ENCODE data around the gene PALLD.

PALLD gene

DNA sequence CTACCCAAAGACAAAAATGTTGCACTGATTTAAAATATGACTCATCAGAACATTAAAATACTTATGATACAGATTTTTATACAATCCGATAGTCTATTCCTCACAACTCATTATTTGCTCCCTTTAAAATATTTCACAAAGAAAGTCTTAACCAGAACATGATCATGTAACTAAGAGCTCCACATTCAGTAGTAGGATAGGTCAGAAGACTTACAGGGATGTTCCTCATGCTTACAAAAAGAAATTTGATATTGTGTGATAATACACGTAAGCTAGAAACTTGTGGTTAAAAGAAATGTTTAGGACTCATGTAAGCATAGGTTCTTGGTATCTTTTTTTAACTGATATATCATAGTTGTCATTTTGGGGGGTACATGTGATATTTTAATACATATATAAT is 235.9 kb downstream of the PALLD start:
- DNase-seq (ENCODE audit: low read depth in 2 of 2): no peak

DNA sequence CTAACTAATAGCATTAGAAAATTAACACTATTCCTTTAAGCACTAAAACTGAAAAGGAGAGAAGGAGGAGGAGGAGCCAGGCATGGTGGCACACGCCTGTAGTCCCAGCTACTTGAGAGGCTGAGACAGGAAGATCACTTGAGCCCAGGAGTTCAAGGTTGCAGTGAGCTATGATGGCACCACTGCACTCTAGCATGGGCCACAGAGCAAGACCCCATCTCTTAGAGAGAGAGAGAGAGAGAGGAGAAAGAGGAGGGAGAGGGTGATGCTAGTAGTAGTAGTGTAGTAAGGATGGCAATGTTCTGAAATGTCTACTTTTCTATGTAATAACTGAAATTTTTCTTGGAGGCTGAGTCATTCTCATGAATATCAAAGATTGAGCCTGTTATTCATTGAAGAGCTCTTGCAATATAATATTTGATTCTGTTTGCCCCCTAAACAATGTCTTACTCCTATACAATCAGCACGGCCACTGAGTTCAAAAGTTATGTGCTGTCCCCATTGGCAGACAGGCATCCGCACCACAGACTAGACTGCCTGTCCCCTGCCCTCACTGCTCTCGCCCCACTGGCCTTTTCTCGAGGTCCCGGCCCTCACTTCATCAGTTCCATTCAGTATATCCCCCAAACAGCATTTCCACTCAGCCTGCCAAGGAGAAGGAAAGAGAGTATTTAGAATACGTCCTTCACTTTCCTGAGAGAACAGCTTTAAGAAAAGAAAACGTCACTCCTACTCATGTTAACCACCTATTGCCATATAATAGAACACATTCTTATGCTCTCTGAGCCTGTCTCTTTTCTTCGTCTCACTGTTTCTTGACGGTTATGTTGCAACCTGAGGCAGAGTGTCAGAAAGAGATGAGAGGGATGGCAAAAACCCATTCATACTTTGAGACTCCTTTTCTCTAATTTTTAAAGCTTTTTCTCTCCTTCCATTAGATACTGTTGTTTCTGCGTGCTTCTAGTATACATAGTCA is 238.1 kb downstream of the PALLD start:
- DNase-seq (ENCODE audit: low read depth in 2 of 2): no peak

DNA sequence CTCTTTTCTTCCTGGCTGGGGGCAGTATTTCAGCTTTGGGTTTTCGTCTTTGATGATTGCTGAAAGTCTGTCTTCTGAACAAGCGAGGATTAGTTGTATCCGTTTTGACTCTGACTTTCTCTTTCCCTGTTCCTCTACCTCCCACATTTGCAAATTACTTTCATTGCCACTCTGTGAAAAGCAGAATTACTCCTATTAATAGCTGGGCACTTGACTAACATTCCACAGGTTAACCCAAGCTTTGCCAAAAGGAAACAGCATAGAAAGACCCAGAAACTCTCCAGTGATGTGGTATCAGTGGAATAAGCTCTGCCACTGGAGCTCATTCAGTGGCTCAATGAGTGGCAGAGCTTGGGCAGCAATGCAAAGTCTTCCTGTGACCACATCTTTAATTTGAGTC is 238.9 kb downstream of the PALLD start:
- no peak for DNase-seq (ENCODE audit: low read depth in 2 of 2)

DNA sequence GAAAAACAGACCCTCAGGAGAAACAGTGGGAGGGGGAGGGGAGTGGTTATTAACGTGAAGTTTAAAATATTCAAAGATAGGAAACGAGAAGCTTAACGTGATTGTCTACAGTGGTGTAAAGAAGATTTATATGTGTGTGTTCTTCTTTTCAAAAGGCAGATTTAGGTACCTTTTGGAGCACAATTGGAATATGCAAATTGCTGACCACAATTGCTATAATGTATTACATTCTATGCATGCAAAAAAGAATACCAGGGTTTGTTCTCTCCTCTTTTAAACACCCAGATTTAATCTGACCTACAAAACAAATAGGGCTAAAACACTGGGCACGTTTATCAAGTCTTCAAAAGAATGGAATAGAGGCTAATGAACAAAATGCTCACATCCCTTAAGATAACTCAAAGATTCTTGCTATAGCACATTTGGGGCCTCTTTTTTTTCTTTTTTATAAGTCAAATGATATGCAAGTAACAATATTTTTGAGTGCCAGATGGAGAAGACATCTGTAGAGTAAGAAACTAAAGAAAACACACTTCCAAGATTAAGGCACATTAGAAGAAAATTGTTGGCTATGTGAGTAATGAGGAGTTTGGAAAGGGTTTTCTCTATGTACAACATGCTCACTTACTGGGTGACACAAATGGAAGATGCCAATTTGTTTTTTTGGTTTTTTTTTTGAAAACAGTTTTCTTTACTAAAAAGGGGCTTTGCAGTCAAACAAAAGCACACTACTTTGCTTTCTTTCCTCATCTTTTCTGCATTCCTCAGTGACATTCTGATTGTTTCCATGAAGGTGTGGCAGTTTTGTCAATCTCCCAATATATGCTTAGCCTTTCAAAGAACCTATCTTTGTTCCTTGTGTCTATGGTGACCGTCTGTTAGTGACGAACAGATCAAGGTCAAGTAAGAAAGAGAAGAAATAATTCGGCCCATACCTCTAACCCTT is 240.3 kb downstream of the PALLD start:
- no peak for DNase-seq (ENCODE audit: low read depth in 2 of 2)

DNA sequence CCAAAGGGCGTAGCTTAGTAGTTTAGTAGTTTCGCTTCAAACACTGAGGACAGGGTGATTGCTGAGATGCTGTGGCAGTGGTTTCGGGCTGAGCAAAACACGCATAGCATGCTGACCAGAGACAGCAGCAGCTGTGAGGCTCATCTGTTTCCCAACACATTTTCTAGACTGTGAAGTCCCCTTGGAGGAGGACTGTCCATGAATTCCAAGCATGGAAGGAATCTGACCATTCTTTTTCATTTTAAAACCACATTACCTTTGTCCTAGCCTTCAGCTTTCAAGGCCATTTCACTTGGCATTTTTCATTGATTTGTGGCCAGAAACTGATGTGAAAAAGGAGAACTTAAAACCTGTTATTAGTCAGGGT is 240.9 kb downstream of the PALLD start:
- no peak for DNase-seq (ENCODE audit: low read depth in 2 of 2)

DNA sequence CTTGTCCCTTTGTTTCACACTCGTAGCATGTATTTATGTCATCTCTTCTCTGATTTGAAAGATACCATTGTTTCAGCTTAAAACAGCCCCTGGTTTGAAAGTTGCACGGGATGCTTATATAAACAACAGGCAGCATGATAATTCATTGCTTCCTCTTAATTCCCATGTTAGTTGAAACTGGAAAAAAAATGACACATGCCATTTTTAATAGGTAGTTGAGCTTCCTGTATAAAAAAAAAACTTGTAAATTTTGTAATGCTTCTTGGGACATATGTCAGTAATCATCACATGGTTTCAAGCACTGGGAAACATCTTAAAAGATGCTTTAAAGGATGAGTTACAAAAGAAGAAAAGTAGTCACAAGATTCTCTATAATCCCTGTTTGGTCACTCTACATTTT is 243.0 kb downstream of the PALLD start:
- DNase-seq (ENCODE audit: low read depth in 2 of 2): no peak

DNA sequence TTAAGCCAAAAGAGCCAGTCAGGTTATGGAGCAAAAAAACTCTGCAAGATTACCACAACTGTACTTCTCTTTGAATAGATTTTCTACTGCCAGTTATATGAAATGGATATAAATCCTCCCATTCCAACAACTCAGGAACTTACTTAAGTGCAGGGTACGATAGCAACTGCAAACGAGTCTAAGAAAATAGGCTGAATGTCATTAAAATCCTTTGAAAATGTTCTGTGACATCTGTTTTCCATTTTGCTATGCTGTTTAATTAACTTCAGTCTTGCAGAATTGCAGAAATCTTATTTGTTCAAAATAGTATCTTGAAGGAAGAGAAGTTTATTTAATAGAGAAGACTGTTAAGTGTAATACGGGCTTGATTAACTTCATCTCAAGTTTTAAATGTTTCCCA is 243.8 kb downstream of the PALLD start:
- DNase-seq (ENCODE audit: low read depth in 2 of 2): no peak

DNA sequence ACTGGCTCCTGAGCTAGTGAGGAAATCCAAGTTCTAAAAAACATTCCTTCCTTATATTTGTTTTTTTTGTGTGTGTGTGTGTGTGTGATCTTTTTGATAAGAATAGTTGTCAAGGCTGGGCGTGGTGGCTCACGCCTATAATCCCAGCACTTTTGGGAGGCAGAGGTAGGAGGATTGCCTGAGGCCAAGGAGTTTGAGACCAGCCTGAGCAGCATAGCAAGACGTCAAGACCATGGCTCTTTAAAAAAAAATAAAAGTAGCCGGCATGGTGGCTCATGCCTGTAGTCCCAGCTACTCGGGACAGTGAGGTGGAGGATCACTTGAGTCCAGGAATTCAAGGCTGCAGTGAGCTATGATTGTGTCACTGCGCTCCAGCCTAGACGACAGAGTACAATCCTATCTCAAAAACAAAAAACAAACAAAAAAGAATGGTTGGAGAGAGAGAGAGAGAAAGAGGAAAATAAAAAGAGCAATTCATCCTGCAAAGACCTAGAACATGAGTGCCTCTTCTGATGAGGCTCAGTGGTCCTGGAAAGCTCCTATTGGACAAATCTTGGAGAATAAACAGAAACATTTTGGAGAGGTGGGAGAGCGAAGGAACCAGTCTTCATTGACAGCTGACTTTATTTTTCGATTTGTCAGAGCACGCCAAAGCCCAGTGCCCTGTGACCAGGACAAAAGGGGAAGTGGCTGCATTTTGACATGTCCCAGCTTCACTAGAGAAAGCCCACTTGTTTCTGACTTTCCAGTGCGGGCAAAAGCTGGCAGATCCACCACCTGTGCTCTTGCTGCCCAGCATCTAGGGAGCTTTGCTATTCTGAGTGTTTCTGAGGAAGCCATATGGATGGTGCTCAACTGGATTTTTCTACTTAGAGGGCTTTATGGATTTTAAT is 244.7 kb downstream of the PALLD start:
- DNase-seq (ENCODE audit: low read depth in 2 of 2): no peak

DNA sequence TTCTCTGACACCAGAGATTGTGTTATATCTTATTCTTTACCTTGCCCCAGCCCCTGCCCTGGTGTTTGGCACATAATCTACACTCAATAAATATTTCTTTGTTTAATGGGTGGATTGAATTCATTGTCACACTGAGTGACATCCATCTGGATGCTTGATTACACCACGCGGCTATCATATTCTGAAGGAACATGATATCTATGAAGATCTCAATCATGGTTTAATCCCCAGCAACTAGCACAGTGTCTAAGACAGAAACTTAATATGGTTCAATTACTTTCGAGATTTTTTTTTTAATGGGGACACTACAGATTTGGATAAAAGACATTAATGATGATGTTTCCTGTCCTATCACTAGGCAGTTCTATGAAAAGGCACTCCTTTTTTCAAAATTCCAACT is 246.3 kb downstream of the PALLD start:
- DNase-seq (ENCODE audit: low read depth in 2 of 2): no peak

DNA sequence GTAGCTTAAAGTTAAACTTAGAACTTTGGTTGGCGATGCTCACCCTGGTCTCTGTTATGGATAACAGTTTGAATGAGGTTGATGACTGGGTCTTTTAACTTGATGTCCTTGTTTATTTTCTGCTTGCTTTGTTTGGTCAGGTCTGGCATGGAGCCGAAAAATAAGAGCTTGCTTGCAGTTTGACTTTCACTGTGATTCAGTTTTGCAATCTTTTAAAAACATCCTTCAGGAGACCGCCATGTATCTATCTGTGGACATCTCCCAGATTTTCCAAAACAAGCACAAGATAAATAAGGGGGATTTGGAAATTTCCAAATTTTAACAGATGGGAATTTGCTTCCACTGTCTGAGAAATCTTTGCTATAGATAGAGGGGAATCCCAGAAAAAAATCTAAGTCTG is 246.7 kb downstream of the PALLD start:
- no peak for DNase-seq (ENCODE audit: low read depth in 2 of 2)

DNA sequence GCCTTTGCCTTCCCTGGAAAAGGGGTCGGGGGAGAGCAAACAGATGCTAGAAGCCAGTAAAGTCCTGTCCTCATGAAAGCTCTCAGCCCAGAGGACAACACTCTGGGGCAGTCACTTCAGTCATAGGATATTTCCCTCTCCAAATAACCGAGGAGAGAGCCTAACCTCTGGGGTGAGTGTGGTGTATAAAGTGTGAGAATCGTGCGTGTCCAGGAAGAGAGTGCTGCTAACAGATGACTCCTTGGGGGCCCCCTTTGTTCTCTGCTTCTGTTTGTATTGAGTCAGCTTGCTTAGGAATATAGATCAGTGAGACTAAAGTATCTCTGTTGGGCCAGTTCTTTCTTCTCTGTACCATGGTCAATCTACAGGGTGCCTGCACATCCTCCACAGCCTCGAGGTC is 247.2 kb downstream of the PALLD start:
- no peak for DNase-seq (ENCODE audit: low read depth in 2 of 2)

DNA sequence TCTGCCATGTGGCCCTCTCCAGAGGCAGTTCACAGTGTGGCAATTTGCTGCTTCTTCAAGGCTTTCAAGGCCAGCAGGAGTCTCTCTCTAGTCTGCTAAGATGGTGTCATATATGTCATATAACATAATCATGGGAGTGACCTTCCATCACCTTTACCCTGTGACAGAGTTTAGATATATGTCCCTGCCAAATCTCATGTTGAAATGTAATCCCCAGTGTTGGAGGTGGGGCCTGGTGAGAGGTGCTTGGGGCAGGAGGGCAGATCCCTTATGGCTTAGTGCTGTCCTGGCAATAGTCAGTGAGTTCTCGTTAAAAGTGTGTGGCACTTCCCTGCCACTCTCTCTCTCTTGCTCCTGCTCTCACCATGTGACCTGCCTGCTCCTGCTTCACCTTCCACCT is 252.0 kb downstream of the PALLD start:
- no peak for DNase-seq (ENCODE audit: low read depth in 2 of 2)

DNA sequence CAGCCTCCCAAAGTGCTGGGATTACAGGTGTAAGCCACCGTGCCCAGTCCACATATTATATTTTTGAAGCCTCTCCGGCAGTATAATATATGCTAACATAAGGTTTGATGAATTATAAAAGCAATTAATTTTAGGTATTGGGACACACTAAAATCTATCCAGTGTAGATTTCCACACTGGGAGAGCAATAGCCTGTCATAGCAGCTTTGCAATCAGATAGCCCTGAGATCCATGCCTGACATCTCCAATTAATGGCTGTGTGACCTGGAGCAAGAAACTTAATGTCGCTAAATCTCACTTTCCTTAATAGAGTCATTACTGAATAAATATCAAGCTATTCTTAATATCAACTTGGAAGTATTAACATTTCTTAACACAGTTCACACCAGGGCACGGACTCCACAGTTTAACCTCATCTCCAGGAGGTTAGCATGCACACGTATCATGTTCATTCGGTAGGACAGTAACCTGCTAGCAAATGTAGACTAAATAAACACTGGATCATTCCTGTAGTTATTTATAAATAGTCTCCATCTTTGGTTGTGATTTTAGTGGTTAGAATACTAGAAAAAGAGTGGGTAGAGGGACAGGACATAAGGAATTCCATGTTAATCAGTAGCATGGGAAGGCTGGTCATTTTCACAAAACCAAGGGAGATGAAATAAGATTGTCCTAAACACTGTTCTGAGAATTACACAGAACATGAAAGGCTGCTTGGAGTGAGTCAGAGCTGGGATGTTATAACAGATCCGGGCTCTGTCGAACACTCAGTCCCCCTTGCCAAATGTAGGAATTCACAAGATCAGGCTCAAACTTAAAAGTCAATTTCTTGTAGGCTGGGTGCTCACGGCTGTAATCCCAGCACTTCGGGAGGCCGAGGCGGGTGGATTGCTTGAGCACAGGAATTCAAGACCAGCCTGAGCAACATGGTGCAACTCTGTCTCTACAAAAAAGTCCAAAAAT is 254.7 kb downstream of the PALLD start:
- DNase-seq (ENCODE audit: low read depth in 2 of 2): no peak

DNA sequence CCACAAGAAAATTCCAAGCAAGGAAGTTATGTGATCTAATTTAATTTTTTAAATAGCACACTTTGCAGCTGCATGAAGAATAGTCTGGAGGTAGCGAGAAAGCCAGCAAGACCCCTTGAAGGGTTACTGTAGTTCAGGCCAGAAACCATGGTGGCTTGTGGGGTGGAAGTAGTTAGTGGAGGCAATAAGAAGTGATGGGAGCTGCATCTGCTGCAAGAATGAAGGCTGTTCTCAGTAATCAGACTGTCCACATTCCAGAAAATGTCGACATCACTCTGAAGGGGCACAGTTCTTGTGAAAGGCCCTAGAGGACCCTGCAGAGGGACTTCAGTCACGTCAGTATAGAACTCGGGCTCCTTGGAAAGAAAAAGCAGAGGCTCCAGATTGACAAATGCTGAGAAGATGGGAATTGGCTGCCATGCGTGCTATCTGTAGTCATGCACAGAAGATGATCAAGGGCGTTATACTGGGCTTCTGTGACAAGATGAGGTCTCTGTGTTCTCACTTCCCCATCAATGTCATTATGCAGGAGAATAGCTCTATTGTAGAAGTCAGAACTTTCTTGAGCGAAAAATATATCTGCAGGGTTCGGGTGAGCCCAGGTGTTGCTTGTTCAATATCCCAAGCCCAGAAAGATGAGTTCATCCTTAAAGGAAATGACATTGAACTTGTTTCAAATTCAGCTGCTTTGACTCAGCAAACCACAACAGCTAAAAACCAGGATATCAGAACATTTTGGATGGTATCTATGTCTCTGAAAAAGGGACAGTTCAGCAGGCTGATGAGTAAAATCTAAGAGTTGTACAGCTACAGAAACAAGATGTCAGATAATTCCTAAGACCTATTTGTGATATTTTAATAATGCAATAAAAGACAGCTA is 259.0 kb downstream of the PALLD start:
- no peak for DNase-seq (ENCODE audit: low read depth in 2 of 2)

DNA sequence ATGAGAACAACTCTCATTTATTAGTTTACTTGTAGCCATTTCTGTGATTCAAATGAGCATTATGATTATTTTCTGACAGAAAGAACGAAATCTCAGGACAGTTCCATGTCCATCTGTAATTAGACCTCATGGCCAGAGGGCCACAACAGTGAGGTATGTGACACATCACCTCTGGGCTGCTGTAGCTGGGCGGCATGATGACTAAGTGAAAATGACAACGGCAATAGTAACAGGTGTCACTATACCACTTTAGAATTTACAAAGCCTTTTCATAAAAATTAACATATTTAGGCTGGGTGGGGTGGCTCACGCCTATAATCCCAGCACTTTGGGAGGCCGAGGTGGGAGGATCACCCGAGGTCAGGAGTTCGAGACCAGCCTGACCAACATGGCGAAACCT is 260.6 kb downstream of the PALLD start:
- no peak for DNase-seq (ENCODE audit: low read depth in 2 of 2)

DNA sequence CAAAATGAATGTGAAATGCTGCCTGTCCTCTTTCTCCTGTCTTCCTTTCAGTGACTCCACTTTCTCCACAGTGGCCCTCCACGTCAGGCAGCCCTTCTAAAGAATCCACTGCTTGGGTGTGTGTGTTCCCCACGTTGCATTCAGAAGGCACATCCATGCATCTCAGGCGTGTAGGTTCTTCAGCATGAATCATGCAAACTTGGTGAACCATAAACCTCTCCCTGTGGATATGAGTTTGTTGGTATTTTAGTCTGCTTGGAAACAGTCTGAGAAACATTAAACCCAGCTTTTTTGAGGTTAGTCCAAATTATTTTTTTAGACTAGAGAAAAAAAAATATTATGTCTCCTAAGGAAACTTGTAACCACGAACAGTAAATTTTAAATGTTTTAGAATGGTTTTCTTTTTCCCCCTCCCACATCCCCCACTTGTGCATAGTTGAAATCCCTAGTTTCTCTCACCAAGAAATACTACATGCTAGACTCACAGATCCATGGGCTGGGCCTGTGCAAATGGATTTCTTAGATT is 261.6 kb downstream of the PALLD start:
- DNase-seq (ENCODE audit: low read depth in 2 of 2): no peak

DNA sequence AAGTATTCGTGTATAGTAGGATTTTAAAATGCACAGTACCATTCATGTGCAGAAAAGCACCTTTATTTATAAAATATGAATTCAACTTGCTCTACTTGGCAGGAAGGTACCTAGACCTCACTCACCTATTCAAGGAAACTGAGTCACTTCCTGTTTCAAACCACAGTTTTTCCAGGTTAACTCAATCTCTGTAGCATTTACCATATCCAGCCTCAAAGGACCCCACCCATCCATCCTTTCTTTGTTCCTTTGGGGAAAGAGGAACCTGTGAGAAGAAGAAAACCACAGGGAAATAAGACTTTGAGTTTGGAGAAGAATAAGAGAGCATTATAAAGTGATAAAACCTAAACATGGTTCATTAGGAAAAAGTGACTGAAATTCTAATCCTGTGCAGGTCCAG is 262.5 kb downstream of the PALLD start:
- DNase-seq (ENCODE audit: low read depth in 2 of 2): no peak

DNA sequence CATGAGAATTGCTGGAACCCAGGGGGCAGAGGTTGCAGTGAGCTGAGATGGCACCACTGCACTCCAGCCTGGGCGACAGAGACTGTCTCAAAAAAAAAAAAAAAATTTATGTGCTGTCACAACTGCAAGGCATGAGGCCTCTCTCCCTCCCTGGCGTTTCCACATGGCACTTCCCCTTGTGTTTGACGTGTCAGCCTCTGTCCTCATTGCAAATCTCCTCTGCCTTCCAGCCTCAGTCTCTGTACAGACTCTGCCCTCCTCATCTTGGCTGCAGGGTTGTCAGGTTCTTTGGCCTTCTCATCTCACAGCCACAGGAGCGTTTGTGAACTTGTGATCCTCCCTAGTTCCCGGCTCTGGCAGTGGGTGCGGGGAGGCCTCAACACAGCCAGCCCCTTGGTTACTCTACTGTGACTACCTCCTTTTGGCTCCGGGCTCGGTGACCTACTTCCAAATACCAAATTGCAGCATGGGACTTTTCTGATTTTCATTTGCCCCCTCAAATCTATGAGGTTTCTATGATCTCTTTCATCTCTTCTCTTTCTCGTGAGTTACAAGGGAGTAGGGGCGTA is 263.2 kb downstream of the PALLD start:
- no peak for DNase-seq (ENCODE audit: low read depth in 2 of 2)

DNA sequence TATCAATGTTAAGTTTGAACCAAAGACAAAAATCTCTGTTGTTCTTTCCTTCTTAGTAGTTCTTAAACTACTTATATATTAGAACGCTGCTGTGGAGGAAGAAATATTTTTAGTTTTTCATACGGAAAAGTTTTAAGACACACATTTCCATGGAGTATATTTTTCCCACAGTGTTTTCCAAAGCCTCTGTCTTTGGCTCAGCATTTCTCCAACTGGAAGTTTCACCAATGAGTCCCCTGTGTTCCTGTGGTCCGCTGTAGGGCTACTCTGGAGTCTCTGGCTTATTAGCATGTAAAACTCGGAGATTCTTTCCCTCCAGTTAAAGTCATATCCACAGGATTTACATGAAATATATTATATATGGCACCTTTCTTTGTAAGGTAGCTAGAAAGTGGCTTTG is 264.2 kb downstream of the PALLD start:
- DNase-seq (ENCODE audit: low read depth in 2 of 2): no peak

Measured in stimulated activated CD4-positive, alpha-beta T cell treated with anti-CD3 and anti-CD28 coated beads, Interleukin-12 subunit alpha, Interleukin-12 subunit beta, amount 100 ng/mL, for 24 hours (primary cell).